Stimulated activated memory B cell treated with anti-CD40 and anti-IgM and Interleukin-4, amounts not matched to agents 10 μg/mL and 1 μg/mL and 100 μg/mL, for 72 hours (primary cell): Measurements from ENCODE around the gene TEFM.
A peak's percentile ranks its signal among the peaks of the same experiment; 100 is the strongest.
"Not testable (repeated sequence)": the region's sequence is repeated elsewhere in the genome, so short reads cannot be mapped to it uniquely, and the experiment has no call there.

ENCODE experiments used
- ATAC-seq: fragments of 150-1000 bp; cut with Tn5 transposase; 2 replicates; pipeline ENCODE4 v1.10.0; 2021
- H3K27ac Mint-ChIP-seq: one replicate; pipeline ENCODE4 v1.8.0; 2022; ENCODE audit warnings: mild to moderate bottlenecking, mixed read lengths
- H3K27me3 Mint-ChIP-seq: one replicate; pipeline ENCODE4 v1.8.0; 2022; ENCODE audit warnings: mixed read lengths
- H3K36me3 Mint-ChIP-seq: one replicate; pipeline ENCODE4 v1.8.0; 2022; ENCODE audit warnings: mixed read lengths
- H3K4me1 Mint-ChIP-seq: one replicate; pipeline ENCODE4 v1.8.0; 2022; ENCODE audit warnings: mixed read lengths
- H3K4me3 Mint-ChIP-seq: one replicate; pipeline ENCODE4 v1.8.0; 2022; ENCODE audit warnings: mild to moderate bottlenecking, moderate library complexity, mixed read lengths
- H3K9me3 Mint-ChIP-seq: one replicate; pipeline ENCODE4 v1.8.0; 2022; ENCODE audit warnings: mixed read lengths

TEFM gene, protein sequence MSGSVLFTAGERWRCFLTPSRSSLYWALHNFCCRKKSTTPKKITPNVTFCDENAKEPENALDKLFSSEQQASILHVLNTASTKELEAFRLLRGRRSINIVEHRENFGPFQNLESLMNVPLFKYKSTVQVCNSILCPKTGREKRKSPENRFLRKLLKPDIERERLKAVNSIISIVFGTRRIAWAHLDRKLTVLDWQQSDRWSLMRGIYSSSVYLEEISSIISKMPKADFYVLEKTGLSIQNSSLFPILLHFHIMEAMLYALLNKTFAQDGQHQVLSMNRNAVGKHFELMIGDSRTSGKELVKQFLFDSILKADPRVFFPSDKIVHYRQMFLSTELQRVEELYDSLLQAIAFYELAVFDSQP

DNA sequence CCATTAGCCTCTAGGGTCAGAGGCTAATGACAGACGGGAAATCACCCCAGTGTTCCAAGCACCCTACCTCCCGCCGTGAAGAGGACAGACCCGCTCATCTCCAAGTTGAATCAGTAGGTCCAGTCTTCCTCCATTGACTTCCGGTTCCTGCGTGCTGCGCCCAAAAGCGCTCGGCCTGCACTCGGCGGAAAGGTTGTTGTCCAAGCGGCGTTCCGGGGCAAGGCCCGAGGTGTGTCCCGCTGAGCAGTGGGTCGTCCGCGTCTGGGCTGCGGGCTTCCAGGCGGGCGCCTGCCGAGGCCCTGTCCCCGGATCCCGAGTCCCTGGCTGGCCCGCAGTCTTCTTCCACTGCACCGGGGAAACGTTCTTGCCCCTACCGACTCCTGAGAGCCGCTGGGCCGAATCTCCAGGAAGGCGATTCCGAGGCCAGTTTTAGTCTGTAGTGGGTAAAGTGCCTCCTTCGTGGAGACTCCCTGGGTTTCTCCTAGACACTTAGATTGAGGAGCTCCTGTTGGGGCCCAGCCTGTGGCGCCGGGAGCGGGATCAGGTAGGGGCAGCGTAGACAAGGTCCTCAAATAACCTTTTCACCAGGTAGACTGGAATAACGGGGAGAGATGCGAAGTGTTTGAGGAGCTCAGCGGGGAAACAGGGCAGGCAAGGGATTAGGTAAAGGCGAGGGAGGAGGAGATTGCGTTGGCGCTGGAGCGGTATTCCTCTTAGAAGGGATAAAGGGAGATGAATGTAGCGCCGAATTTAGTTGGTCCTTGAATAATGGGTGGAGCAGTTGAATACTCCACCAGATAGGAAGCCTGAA lies at the start of gene TEFM:
Gene TEFM, minus strand, starts transcription at position 138 of the 811 bp plus-strand sequence. Its CDS starts 40 bp downstream, at position 98.
- peak; percentile 98 for ATAC-seq
- H3K4me3 Mint-ChIP-seq, result peak within 1 kb of the TSS; percentile 92
- H3K27ac Mint-ChIP-seq, result peak within 1 kb of the TSS; percentile 94
- H3K27me3 Mint-ChIP-seq, result no peaks in the 10 kb centered on the region
- H3K36me3 Mint-ChIP-seq, result peaks cover 22% of the 10 kb centered on the region
- peaks cover 45% of the 10 kb centered on the region for H3K4me1 Mint-ChIP-seq
- H3K9me3 Mint-ChIP-seq, result no peaks in the 10 kb centered on the region

DNA sequence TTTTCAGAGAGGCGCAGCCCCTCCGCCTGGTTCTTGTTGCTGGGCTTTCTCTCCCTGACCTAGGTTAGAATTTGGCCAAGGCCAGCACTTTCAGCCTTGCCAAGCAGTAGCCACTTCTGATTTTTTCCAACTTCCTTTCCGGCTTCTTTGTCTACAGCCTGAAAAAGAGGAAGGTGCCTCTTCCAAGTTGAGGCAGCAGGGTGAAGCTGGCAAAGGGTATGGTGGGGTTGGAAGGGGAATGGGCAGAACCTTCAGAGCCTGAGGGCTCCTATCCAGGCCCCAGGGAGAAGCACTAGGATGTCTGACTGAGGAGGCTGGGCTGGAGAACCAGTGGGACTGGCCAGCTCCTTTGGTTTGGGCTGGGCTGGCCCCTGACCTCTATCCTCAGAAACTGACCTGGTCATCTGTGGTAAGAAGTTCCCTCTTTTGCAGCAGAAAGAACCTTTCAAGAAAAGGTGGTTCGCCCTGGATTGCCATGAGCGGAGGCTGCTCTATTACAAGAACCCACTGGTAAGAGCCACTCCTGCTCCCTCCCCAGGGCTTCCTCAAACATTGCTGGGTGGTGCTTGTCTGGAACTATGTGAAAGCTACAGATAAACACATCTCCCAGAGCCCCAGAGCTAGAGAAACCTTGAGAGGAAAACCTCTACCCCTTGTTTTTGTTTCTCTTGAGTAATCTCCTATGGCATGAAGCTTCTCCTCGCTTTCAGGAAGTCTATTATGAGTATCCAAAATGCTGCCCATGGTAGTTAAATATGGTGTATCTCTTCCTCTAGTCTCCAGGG lies 48.2 kb upstream of the TEFM start:
- peaks cover 42% of the 10 kb centered on the region for H3K36me3 Mint-ChIP-seq
- H3K9me3 Mint-ChIP-seq, result no peaks in the 10 kb centered on the region
- ATAC-seq, result peak; percentile 7
- no peaks in the 10 kb centered on the region for H3K27me3 Mint-ChIP-seq
- H3K27ac Mint-ChIP-seq, result peak overlapping the region; percentile 86
- H3K4me1 Mint-ChIP-seq, result peaks cover 64% of the 10 kb centered on the region
- no peak overlapping the region for H3K4me3 Mint-ChIP-seq

DNA sequence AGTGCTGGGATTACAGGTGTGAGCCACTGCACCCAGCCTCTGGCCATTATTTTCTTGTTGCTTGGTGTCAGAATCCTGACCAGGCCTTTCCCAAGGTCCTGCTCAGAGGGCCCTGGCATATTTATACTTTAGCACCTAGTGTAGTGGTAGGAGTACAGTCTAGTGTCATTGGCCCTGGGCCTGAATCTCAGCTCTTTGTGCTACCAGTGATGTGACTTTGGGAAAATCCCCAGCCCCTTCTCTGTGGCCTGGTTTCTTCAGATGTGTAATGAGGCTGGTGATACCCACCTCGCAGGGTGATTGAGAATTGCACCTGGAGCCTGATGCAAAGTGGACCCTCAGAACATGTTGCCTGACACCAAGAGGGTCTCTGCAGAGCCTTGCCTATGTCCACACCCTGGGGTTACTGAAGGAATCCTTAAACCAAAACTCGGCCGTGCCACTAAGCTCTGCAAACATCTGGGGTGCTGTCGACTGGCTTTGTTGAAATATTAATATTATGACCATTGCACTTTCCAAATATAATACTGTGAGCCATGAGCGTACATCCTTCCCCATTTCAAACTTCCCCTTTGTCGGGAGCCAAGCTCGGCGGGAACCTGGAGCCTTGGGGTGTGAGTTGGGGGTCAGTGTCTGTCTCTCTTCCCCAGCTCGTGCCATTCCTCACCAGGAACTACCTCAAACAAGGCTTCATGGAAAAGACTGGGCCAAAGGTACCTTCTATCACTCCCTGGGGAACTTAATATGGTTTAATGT lies 46.8 kb upstream of the TEFM start:
- peak overlapping the region; percentile 86 for H3K27ac Mint-ChIP-seq
- peak; percentile 48 for ATAC-seq
- H3K27me3 Mint-ChIP-seq, result no peaks in the 10 kb centered on the region
- H3K4me1 Mint-ChIP-seq, result peaks cover 50% of the 10 kb centered on the region
- peaks cover 47% of the 10 kb centered on the region for H3K36me3 Mint-ChIP-seq
- H3K4me3 Mint-ChIP-seq, result no peak overlapping the region
- no peaks in the 10 kb centered on the region for H3K9me3 Mint-ChIP-seq

DNA sequence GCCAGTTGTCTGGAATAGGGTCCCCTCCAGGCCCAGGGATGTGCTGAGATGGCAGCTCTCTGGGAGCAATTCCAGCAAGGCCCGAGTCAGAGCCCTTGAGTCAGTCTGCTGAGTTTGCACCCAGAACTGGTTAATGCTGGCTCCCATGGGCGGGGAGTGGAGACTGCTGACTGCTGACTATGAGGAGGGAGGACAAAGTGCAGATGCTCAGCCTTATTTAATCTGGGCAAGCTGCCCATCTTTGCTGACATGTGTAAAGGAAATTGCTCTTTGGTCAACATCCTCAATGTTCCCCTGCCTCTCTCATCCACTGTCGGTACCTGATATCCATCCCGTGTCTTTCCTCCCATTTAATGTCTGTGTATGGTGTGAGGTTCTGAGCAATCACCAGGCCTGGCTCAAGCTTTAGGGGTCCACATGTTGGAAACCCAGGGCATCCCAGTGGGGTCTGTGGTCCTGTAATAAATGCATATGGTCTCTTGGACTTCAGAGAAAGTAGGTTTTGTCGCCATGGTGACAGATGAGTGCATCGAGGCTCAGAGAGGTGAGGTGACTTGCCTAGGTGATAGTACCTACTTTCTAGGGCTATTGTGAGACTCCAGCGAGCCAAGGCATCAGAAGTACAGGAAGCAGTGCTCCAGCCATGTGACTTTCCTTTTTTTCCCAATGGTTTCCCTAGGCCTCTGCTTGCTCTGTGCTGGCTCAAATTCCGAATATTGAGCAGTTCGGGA lies 44.8 kb upstream of the TEFM start:
- no peaks in the 10 kb centered on the region for H3K9me3 Mint-ChIP-seq
- peaks cover 32% of the 10 kb centered on the region for H3K36me3 Mint-ChIP-seq
- no peaks in the 10 kb centered on the region for H3K27me3 Mint-ChIP-seq
- H3K4me1 Mint-ChIP-seq, result peaks cover 34% of the 10 kb centered on the region
- H3K4me3 Mint-ChIP-seq, result no peak overlapping the region
- ATAC-seq, result no peak
- no peak overlapping the region for H3K27ac Mint-ChIP-seq

DNA sequence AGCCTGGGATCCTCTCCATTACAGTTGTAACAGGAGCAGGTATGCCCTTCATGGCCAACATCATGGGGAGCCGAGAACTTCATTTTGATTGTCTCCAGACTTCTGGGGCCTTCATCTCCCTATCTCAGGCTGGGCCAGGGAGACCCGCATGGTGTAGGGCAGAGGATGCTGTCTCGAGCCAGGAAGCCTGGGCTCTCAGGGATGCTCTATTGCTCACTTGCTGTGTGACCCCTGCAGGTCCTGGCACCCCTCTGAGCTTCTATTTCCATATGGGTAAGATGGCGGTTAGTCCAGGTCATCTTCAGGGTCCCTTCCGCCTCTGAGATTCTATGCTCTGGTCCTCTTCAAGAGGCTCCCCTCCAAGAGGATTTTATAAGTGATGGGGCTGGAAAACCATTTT lies 44.2 kb upstream of the TEFM start:
- no peaks in the 10 kb centered on the region for H3K27me3 Mint-ChIP-seq
- ATAC-seq, result no peak
- H3K36me3 Mint-ChIP-seq, result peaks cover 38% of the 10 kb centered on the region
- H3K4me1 Mint-ChIP-seq, result peaks cover 34% of the 10 kb centered on the region
- no peak overlapping the region for H3K4me3 Mint-ChIP-seq
- H3K27ac Mint-ChIP-seq, result no peak overlapping the region
- H3K9me3 Mint-ChIP-seq, result no peaks in the 10 kb centered on the region

DNA sequence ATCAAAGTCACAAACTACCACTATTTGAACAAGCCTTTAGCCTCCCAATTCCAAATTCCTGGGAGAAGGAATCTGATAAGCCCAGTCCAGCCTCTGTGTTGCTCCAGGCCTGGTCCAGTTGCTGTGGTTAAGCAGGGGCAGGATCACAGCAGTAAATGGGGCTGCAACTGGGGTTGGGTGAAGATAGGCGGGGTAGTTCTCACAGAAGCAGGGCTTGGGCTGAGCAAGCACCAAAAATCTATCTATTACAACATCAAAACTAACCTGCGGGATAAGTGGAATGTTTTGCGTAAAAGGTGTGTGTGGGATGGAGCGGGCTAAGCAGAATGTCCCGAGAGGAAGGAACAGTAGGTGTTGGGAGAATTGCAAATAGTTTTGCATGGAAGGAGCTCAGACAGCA lies 41.8 kb upstream of the TEFM start:
- Mint-ChIP-seq H3K27me3 (no peaks in the 10 kb centered on the region), H3K36me3 (peaks cover 43% of the 10 kb centered on the region), H3K27ac (no peak overlapping the region)

DNA sequence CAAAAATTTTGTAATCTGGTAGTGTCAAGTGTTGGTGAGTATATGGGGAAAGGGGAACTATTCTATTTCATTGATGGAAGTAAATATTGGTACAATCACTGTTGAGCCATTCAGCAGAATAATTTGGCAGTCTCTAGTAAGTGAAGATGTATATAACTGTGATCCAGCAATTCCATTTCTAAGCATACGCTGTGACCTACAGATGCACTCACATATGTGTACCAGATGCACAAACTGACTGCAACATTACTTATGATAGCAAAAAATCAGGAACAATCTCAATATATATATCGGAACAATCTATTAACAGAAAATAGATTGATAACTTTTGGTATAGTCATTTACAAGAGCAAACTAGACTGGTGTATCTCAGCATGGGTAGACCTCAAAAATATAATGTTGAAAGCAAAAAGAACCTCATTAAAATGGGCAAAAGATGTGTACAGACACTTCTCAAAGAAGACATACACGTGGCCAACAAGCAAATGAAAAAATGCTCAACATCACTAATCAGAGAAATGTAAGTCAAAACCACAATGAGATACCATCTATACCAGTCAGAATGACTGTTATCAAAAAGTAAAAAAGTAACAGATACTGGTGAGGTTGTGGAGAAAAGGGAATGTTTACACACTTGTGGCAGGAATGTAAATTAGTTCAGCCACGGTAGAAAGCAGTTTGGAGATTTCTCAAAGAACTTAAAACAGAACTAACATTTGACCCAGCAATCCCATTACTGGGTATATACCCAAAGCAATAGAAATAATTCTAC lies 36.5 kb upstream of the TEFM start:
- H3K9me3 Mint-ChIP-seq, result no peaks in the 10 kb centered on the region
- peaks cover 53% of the 10 kb centered on the region for H3K36me3 Mint-ChIP-seq
- ATAC-seq, result no peak
- H3K27ac Mint-ChIP-seq, result no peak overlapping the region
- no peaks in the 10 kb centered on the region for H3K27me3 Mint-ChIP-seq
- H3K4me3 Mint-ChIP-seq, result no peak overlapping the region
- peaks cover 7% of the 10 kb centered on the region for H3K4me1 Mint-ChIP-seq

More for the DNA sequence above, 41.8 kb upstream of the TEFM start:
- no peak overlapping the region for H3K4me3 Mint-ChIP-seq
- no peaks in the 10 kb centered on the region for H3K9me3 Mint-ChIP-seq
- peaks cover 12% of the 10 kb centered on the region for H3K4me1 Mint-ChIP-seq
- ATAC-seq, result no peak

DNA sequence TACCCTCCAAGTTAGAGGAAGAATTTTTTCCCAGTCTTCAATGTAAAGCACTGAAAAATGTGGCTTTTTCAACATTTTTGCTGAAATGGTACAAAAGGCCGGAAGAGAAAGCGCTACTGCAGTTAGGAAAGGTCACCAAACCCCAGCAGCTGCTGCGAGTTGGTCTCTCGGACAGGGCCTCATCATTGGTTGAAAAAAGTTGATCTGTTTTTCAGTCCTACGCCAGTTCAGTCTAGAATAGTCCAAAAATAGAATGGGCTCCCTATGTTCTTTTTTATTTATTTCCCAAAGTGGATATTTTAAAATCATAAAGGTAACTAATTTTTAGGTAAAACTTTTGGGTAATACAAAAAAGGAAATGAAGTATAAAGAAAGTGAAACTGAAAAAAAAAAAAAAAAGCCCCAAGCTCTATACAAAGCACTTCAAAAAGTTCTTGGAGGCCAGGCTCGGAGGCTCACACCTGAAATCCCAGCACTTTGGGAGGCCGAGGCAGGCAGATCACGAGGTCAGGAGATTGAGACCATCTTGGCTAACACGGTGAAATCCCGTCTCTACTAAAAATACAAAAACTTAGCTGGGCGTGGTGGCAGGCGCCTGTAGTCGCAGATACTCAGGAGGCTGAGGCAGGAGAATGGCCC lies 33.1 kb upstream of the TEFM start:
- Mint-ChIP-seq H3K27me3 (no peaks in the 10 kb centered on the region), H3K27ac (peak overlapping the region; percentile 95), H3K4me3 (peak overlapping the region; percentile 67), H3K36me3 (peaks cover 69% of the 10 kb centered on the region), H3K9me3 (no peaks in the 10 kb centered on the region), H3K4me1 (peaks cover 7% of the 10 kb centered on the region)
- peak; percentile 76 for ATAC-seq

DNA sequence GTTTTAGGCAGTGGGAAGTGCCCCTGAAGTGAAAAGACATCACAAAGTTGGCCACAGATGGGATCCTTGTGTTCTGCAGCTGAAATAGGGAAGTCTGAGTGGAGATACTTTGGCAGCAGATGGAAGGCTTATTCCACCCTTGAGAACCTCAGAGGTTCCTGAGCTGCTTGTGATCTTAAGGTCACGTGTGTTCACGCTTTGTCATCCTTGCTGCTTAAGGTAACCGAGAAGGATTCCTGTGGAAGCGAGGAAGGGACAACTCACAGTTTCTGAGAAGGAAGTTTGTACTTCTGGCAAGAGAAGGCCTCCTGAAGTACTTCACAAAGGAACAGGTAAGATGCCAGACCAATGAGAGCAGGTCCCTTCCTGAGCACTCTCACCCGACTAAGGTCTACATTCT lies 27.9 kb upstream of the TEFM start:
- Mint-ChIP-seq H3K4me3 (no peak overlapping the region), H3K4me1 (peaks cover 7% of the 10 kb centered on the region), H3K27ac (no peak overlapping the region), H3K9me3 (no peaks in the 10 kb centered on the region), H3K27me3 (no peaks in the 10 kb centered on the region), H3K36me3 (peaks cover 73% of the 10 kb centered on the region)
- ATAC-seq, result no peak

DNA sequence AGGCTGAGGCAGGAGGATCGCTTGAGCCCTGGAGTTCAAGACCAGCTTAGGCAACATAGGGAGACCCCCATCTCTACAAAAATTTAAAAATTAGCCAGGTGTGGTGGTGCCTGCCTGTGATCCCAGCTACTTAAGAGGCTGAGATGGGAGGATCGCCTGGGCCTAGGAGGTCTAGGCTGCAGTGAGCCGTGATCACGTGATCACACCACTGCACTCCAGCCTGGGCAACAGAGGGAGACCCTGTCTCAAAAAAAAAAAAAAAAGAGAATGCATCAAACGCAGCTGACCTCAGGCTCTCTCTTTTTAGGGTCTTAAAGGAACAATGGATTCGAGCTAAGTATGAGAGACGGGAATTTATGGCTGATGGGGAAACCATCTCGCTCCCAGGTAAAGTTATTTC lies 25.5 kb upstream of the TEFM start:
- H3K27ac Mint-ChIP-seq, H3K27me3 Mint-ChIP-seq, H3K4me3 Mint-ChIP-seq, ATAC-seq, H3K9me3 Mint-ChIP-seq, H3K4me1 Mint-ChIP-seq: not testable (repeated sequence)
- H3K36me3 Mint-ChIP-seq, result peaks cover 60% of the 10 kb centered on the region

DNA sequence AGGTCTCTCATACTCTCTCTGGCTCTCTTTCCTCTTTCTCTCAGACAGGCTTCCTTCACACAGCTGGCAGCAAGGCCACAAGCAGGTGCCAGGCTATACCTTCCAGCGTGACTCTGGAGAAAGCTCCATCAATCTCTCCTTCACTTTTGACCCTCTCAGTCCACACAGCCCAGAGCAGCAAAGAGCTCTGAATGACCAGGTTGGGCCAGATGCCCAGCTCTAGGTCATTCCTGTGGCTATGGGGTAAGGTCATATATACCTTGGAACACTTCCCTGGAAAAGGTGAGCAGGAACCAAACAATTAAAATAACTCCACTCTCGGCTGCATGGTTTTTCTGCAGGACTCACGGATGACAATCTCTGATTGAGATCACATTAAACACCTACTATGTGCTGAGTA lies 24.5 kb upstream of the TEFM start:
- Mint-ChIP-seq H3K9me3 (no peaks in the 10 kb centered on the region), H3K4me1 (peaks cover 15% of the 10 kb centered on the region), H3K4me3 (no peak overlapping the region), H3K36me3 (peaks cover 61% of the 10 kb centered on the region), H3K27me3 (no peaks in the 10 kb centered on the region), H3K27ac (no peak overlapping the region)
- no peak for ATAC-seq

DNA sequence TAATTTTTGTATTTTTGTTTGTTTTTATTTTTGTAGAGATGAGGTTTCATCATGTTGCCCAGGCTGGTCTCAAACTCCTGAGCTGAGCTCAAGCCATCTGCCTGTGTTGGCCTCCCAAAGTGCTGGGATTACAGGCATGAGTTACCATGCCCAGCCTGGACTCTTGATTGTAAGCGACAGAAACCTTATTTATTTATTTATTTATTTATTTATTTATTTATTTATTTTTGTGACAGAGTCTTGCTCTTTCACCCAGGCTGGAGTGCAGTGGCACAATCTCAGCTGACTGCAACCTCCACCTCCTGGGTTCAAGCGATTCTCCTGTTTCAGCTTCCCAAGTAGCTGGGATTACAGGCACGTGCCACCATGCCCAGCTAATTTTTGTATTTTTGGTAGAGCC lies 23.8 kb upstream of the TEFM start:
- peaks cover 18% of the 10 kb centered on the region for H3K4me1 Mint-ChIP-seq
- H3K9me3 Mint-ChIP-seq, H3K27me3 Mint-ChIP-seq, H3K4me3 Mint-ChIP-seq, H3K27ac Mint-ChIP-seq, ATAC-seq: not testable (repeated sequence)
- peaks cover 55% of the 10 kb centered on the region for H3K36me3 Mint-ChIP-seq

DNA sequence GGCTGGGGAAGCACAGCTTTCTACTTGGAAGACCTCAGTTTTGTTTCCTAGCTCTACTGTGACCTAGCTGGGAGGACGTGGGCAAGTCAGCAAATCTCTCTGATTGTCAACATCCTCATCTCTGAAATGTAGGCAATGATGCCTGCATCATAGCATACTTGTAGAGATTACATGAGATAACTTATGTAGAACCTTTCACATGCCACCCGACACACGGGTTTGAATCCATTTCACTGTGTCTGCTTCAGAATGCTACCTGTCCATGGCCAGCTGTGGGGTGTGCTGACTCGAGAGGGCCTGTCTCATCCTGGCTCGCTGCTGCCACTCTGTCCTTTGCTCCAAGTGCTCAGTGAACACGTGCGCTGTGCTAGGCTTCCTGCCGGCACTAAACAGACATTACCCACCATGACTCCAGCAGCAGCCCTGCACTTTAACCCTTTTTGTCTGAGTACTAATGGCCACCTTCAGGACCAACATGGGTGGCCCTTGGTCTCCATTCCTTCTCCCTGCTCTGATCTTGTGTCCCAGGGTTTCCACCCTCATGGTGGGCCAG lies 23.1 kb upstream of the TEFM start:
- Mint-ChIP-seq H3K4me1 (peaks cover 18% of the 10 kb centered on the region), H3K36me3 (peaks cover 47% of the 10 kb centered on the region), H3K9me3 (no peaks in the 10 kb centered on the region), H3K4me3 (no peak overlapping the region), H3K27me3 (no peaks in the 10 kb centered on the region), H3K27ac (no peak overlapping the region)
- ATAC-seq, result no peak
